ENCODE measurements around the gene SLIT1.

SLIT1 gene

GRCh38 chr10:97065686-97066660, 119.8 kb downstream of the SLIT1 start:
- Mint-ChIP-seq H3K27me3 (peaks cover 25% of the 10 kb centered on the region), H3K27ac (no peak overlapping the region), H3K4me1 (peaks cover 19% of the 10 kb centered on the region), H3K4me3 (no peak overlapping the region), H3K9me3 (peaks cover 8 to 13% of the 10 kb centered on the region in 2 donors)
- ATAC-seq = no peak
- DNase-seq = no peak

- Mint-ChIP-seq H3K4me3 (no peak overlapping the region), H3K27ac (no peak overlapping the region), H3K9me3 (peaks cover 8 to 11% of the 10 kb centered on the region in 2 donors), H3K4me1 (peaks cover 18% of the 10 kb centered on the region), H3K27me3 (peaks cover 21% of the 10 kb centered on the region)
- ATAC-seq (no peak), DNase-seq (no peak)
Measured at GRCh38 chr10:97065128-97065527, 120.6 kb downstream of the SLIT1 start.

DNA sequence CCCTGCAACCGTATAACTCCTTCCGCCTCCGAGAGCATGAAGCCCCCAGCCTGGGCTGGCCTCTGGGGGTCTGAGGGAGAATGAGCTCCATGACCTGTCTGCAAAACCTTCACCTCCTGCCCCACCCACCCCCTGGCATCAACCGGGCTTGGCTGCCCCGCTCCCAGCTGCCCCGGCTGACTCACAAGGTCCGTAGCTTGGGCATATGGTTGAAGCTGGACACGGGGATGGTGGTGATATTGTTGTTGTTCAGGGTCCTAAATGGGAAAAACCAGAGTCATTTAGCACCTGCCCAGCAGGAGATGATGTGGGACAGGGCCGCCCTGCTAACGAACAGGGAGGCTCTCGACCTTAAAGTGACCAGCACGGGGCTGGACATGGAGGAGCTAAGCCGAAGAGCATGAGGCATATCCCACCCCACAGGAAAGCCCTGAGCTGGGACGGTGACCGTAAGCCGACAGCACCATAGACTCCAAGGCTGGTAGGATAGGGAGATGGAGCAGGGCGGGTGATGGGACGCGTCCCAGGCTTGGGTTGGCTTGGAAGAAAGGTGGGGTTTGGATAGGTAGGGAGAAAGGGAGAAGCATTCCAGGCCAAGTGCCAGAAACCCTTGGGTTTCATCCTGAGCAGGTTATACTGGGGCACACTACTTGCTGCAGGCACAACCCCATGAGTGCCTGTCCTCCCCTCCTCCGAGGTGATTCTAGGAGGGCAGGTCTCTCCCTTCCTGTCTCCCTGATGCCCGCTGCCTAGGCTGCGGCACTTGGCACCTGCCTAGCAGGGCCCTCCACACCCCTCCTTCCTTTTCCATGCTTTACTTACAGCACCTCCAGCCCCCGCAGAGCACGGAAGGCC, 121.5 kb downstream of the SLIT1 start:
- H3K27ac Mint-ChIP-seq = no peak overlapping the region
- ATAC-seq (no peak), DNase-seq (no peak)
- H3K4me1 Mint-ChIP-seq = peaks cover 9% of the 10 kb centered on the region
- H3K9me3 Mint-ChIP-seq = peaks cover under 1 to 2% of the 10 kb centered on the region in 2 donors
- H3K27me3 Mint-ChIP-seq = peaks cover 15% of the 10 kb centered on the region
- H3K4me3 Mint-ChIP-seq = no peak overlapping the region

- H3K4me3 Mint-ChIP-seq = no peak overlapping the region
- ATAC-seq = no peak
- H3K4me1 Mint-ChIP-seq = peaks cover under 1% of the 10 kb centered on the region
- H3K9me3 Mint-ChIP-seq = no peaks in the 10 kb centered on the region
- H3K27me3 Mint-ChIP-seq = peaks cover 8% of the 10 kb centered on the region
- no peak overlapping the region for H3K27ac Mint-ChIP-seq
- no peak for DNase-seq
Measured at GRCh38 chr10:97063271-97063982, 122.3 kb downstream of the SLIT1 start.

DNA sequence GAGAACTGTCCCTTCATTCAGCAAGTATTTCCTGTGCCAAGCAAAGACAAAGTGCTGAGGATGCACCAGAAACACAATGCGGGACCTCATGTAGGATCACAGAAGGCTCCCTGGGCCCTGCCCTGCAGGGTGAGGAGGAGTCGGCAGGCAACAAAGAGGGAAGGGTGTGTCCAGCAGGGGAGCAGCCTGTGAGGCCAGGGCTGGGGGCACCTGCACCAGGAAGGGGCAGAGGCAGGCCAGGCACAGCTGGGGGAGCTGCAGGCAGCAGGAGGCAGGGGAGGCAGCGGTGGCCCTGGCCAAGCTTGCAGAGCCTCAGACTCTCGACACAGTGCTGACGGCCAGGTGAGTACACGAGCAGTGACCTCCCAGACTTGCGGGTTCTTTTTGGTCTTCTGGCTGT, 123.3 kb downstream of the SLIT1 start:
- no peak overlapping the region for H3K4me3 Mint-ChIP-seq
- H3K27me3 Mint-ChIP-seq = no peaks in the 10 kb centered on the region
- no peaks in the 10 kb centered on the region for H3K4me1 Mint-ChIP-seq
- H3K9me3 Mint-ChIP-seq = no peaks in the 10 kb centered on the region
- ATAC-seq = no peak
- H3K27ac Mint-ChIP-seq = no peak overlapping the region
- DNase-seq = no peak

GRCh38 chr10:97062046-97062445, 123.7 kb downstream of the SLIT1 start:
- Mint-ChIP-seq H3K27me3 (no peaks in the 10 kb centered on the region), H3K9me3 (no peaks in the 10 kb centered on the region), H3K27ac (no peak overlapping the region), H3K4me3 (no peak overlapping the region), H3K4me1 (no peaks in the 10 kb centered on the region)
- ATAC-seq (no peak), DNase-seq (no peak)

- DNase-seq = no peak
- H3K27ac Mint-ChIP-seq = no peak overlapping the region
- no peaks in the 10 kb centered on the region for H3K9me3 Mint-ChIP-seq
- H3K4me1 Mint-ChIP-seq = no peaks in the 10 kb centered on the region
- ATAC-seq = no peak
- H3K27me3 Mint-ChIP-seq = no peaks in the 10 kb centered on the region
- no peak overlapping the region for H3K4me3 Mint-ChIP-seq
Measured at GRCh38 chr10:97061423-97061822, 124.3 kb downstream of the SLIT1 start.

DNA sequence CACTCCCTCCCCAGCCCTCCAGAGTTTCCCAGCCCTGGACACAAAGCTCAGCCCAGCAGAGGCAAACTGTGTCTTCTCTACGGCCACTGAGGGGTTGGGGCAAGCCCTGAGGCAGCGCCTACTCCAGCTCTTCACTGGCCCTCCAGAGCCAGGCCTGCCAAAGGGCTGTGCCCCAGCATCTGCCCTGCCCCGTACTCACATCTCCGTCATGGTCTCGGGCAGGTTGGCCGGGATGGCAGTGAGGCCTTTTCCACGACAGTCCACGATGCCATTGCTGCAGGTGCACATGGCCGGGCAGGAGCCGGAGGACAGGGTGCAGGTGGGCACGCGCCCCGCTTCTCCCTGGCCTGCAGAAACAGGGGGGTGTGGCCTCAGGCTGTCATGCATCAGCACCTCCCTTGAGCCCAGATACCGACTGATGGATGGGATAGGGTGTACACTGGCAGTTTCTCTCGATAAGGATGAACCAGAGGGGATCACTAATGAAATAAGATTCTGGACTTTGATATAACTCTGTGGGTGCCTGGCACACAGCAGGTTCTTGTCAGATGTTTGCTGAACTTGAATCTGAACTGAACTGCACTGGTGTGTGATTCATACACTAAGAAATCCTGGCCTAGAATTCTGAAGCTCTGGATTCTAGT, 125.2 kb downstream of the SLIT1 start:
- H3K9me3 Mint-ChIP-seq = no peaks in the 10 kb centered on the region
- H3K27me3 Mint-ChIP-seq = no peaks in the 10 kb centered on the region
- DNase-seq (no peak), ATAC-seq (no peak)
- no peak overlapping the region for H3K4me3 Mint-ChIP-seq
- H3K4me1 Mint-ChIP-seq = no peaks in the 10 kb centered on the region
- H3K27ac Mint-ChIP-seq = no peak overlapping the region

- no peak for DNase-seq
- no peak for ATAC-seq
- H3K27ac Mint-ChIP-seq = no peak overlapping the region
- no peak overlapping the region for H3K4me3 Mint-ChIP-seq
- H3K4me1 Mint-ChIP-seq = no peaks in the 10 kb centered on the region
- H3K27me3 Mint-ChIP-seq = no peaks in the 10 kb centered on the region
- no peaks in the 10 kb centered on the region for H3K9me3 Mint-ChIP-seq
Measured at GRCh38 chr10:97059872-97060205, 125.9 kb downstream of the SLIT1 start.

DNA sequence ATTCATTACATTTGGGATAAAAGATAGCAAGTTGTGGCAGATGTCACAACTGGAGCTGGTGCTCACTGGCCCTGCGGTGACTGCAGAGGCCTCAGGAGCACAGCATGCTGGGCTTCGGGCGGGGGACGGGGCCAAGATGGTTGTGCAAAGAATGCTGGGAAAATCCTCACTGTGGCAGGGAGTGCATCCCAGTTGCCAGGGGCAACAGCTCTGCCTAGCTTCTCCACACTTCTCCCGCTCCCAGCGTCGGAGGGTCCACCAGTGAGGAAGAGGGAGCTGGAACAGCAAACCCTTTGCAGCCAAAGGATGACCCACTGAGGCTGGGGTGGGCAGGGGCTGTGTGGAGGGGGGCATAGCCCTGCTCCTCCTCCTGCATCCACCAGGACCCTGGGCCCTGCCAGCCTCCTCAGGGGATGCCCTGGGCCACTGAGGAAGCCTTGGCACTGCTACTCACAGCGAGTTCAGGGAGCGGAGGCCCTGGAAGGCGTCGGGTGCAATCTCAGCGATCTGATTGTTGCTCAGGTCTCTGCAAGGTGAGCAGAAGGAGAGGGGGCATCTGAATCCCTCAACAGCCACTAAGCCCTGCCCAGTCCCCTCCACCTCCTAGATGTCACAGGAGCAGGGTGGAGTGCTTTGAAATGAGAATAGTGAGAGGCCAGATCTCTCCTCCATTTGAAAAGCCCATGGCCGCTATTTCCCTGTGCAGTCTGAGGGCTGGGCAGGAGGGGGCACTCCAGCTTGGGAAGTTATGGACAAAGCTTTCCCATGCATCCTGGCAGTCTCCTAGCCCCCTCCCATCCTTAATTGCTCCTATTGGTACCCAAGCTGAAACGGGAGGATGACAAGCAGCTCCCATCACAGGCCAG, 126.5 kb downstream of the SLIT1 start:
- H3K27ac Mint-ChIP-seq = no peak overlapping the region
- H3K4me1 Mint-ChIP-seq = no peaks in the 10 kb centered on the region
- no peaks in the 10 kb centered on the region for H3K27me3 Mint-ChIP-seq
- no peaks in the 10 kb centered on the region for H3K9me3 Mint-ChIP-seq
- H3K4me3 Mint-ChIP-seq = no peak overlapping the region
- no peak for DNase-seq
- no peak for ATAC-seq

GRCh38 chr10:97058521-97058920, 127.2 kb downstream of the SLIT1 start:
- no peak overlapping the region for H3K4me3 Mint-ChIP-seq
- no peaks in the 10 kb centered on the region for H3K9me3 Mint-ChIP-seq

DNA sequence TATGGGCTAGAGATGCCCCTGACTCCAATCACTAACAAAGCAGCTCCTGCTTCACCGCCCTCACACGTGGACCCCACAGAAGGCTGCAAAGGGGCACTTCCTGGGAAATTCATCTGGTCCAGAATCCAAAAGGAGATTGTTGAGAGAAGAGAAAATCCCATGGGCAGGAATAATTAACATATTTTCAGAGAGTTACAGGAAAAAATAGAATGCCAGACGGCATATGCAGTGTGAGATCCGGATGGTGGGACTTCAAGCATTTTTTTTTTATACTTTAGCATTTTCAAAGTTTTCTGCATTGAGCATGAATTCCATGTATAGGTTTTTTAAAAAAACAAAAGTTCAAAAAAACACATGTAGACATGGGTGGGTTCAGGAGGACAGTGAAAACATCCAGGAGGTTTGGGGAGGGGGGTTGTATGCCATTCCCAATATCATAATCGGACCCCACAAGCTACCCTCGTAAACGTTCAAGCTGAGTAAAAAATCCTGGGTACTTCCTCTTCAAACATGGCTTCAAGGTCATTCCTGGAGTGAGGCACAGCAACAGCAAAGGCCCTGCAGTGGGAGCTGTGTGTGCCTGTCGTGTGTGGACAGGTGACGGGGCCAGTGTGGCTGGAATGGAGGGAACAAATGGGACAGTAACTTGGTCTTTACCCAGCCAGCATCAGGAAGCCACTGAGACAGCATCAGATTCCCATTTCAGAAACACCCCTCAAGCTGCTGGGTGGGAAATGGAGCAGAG, 128.1 kb downstream of the SLIT1 start:
- Mint-ChIP-seq H3K4me1 (no peaks in the 10 kb centered on the region), H3K27ac (no peak overlapping the region), H3K9me3 (no peaks in the 10 kb centered on the region), H3K27me3 (no peaks in the 10 kb centered on the region), H3K4me3 (no peak overlapping the region)
- ATAC-seq (no peak), DNase-seq (no peak)

More at GRCh38 chr10:97058521-97058920, 127.2 kb downstream of the SLIT1 start:
- Mint-ChIP-seq H3K27ac (no peak overlapping the region), H3K27me3 (no peaks in the 10 kb centered on the region), H3K4me1 (no peaks in the 10 kb centered on the region)
- DNase-seq (no peak), ATAC-seq (no peak)

DNA sequence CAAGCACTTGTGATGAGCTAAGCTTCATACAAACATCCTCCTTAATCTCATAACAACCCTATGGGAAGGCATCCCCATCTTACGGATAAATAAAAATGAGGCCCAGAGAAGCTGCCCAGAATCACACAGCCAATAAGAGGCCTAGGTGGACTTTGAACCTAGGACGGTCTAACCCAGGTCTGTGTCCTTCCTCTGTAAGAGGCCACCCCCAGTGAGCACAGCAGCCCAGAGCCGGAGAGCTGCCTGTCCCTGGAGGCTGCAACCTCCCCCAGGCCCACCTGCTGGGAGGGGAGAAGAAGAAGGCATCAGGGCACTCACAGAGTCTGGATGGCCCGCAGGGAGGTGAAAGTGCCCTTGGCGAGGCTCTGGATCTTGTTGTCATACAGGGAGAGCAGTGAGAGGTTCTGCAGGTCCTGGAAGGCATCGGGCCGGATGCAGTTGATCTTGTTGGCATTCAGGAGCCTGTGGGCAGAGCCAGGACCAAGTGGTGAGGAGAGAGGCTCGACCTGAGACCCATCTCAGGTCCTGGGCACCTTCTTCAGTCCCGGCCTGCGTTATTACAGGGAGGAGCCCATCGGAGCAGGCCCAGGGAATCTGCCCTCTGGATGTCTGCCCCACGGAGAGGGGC, 129.6 kb downstream of the SLIT1 start:
- Mint-ChIP-seq H3K27me3 (no peaks in the 10 kb centered on the region), H3K4me1 (no peaks in the 10 kb centered on the region), H3K4me3 (no peak overlapping the region), H3K9me3 (no peaks in the 10 kb centered on the region), H3K27ac (no peak overlapping the region)
- ATAC-seq = no peak
- DNase-seq = no peak

Data from stimulated activated naive CD8-positive, alpha-beta T cell treated with anti-CD3 and anti-CD28 coated beads, Interleukin-15, amount 100 ng/mL, for 72 hours (primary cell).